Measurements from ENCODE around the gene NPAS3. TPM values are rescaled to one million over a fixed set of nuclear protein-coding genes. Genes with fewer than 3 reads are reported as not detected.

Gene NPAS3
- total and polyA plus RNA-seq, 2 of the 8 experiments (the other 6 are each of a cell fraction or from before 2014, with no cell fraction given), result 0.11 to 0.60 TPM

DNA sequence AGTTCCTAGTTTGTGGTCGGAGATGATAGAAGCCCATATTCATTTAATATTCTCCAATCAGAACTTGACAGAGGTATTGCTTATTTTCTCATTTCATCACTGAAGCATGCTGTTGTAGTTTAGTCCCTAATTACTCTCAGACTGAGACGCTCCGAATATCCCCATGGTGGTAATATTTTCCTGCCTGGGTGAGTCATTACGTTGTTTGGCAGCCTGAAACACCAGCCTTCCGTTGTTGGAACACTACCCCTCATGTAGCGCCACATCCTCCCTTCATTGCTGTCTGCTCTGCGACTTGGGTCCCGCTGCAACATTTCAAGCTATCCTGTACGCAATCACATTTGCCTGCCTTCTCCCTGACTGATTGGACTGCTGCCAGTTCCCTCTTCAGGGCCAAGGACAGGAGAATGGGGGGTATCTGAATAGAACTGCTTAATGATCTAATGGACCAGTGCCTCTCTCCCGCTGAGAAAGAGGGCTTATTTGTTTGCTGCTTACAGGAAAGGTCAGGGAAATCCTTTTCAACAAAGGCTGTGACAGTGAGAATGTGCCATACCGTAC, 369.1 kb downstream of the NPAS3 start (continued):
- TF ChIP-seq CHD7 (IDR thresholded peaks at IDR 0.05; ENCODE audit: insufficient replicate concordance, low read length) (no peak), SRF (IDR thresholded peaks at IDR 0.05; ENCODE audit: low read depth, low read length) (no peak), MAFK (IDR thresholded peaks at IDR 0.05; ENCODE audit: low read depth, low read length) (no peak), TBP (IDR thresholded peaks at IDR 0.05; ENCODE audit: low read depth, low read length) (no peak)

Measured in H1 (cell line).